Calu3 (cell line): ENCODE data around the gene NFATC1. TPM values are rescaled to one million over a fixed set of nuclear protein-coding genes. Genes with fewer than 3 reads are reported as not detected.

ENCODE experiments used
- BruUV-seq: library from RNA; stranded (reverse); fragments of 400-500 nt; replicated peaks from 2 replicates; lab custom pipeline; 2021; lab: Mats Ljungman, UMichigan
- CTCF ChIA-PET: fragments of 300-600 bp; sonication (Branson Sonifier 250); formaldehyde crosslinking; loops from one replicate; lab custom pipeline; 2022; ENCODE audit warnings: antibody characterized with exemption; lab: Charles Lee
- DNase-seq: peaks from one replicate; pipeline ENCODE4 v3.0.0; 2022
- H3K27ac Mint-ChIP-seq: one replicate; pipeline ENCODE4 v1.8.0; 2022; ENCODE audit warnings: mixed read lengths; ENCODE audit not compliant: unreplicated experiment
- H3K27me3 Mint-ChIP-seq: one replicate; pipeline ENCODE4 v1.8.0; 2022; ENCODE audit warnings: mixed read lengths; ENCODE audit not compliant: unreplicated experiment
- H3K36me3 Mint-ChIP-seq: one replicate; pipeline ENCODE4 v1.8.0; 2022; ENCODE audit warnings: mild to moderate bottlenecking, moderate library complexity, mixed read lengths; ENCODE audit not compliant: insufficient read depth, unreplicated experiment
- H3K4me1 Mint-ChIP-seq: one replicate; pipeline ENCODE4 v1.8.0; 2022; ENCODE audit warnings: mild to moderate bottlenecking, low read depth, mixed read lengths; ENCODE audit not compliant: unreplicated experiment
- H3K4me3 Mint-ChIP-seq: one replicate; pipeline ENCODE4 v1.8.0; 2022; ENCODE audit warnings: mild to moderate bottlenecking, low read depth, moderate library complexity, mixed read lengths; ENCODE audit not compliant: unreplicated experiment
- H3K9me3 Mint-ChIP-seq: one replicate; pipeline ENCODE4 v1.8.0; 2022; ENCODE audit warnings: low read depth, mixed read lengths; ENCODE audit not compliant: unreplicated experiment
- intact Hi-C: fragments of 100-400 bp; cut with micrococcal nuclease; formaldehyde crosslinking; loops from one replicate; pipeline ENCODE4 v1.10.0; 2022; ENCODE audit not compliant: unreplicated experiment
- total RNA-seq: library from RNA; stranded (reverse); gene quantifications from 2 replicates; pipeline ENCODE4 v1.2.3, GENCODE V29; 2022
- TF ChIP-seq, protein P1 (sequence below): fragments of 200-600 bp; IDR thresholded peaks from one replicate; pipeline ENCODE4 v1.8.0; 2022; ENCODE audit warnings: antibody characterized with exemption; ENCODE audit not compliant: unreplicated experiment

Gene NFATC1
- total RNA-seq, 1 experiment from 2014 or later: 5.9 TPM

DNA sequence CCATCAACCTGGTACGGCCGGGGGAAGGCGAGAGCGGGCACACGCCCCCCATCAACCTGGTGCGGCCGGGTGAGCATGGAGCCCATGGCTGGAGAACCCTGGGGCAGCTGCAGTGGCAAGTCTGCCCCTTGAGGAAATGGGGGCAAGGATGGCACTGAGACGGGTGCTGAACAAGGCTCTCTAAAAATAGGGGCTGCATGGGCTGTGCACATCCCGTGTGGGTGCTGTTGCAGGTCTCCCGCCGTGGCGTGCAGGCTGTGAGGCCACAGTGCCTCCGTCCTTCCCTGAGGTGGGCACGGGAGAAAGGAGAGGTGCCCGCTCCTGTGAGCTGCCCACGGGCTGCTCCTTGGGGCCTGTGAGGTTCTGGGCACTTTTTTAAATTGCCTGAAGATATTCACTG, 99.2 kb downstream of the NFATC1 start:
- Mint-ChIP-seq H3K4me1 (no peaks in the 10 kb centered on the region), H3K4me3 (no peak overlapping the region), H3K36me3 (peaks cover 5% of the 10 kb centered on the region), H3K27ac (no peak overlapping the region), H3K9me3 (peaks cover 18% of the 10 kb centered on the region), H3K27me3 (no peaks in the 10 kb centered on the region)
- DNase-seq: no peak
- CTCF ChIA-PET: no interaction called here
- intact Hi-C loops: no loop called here
- TF ChIP-seq, protein P1, sequence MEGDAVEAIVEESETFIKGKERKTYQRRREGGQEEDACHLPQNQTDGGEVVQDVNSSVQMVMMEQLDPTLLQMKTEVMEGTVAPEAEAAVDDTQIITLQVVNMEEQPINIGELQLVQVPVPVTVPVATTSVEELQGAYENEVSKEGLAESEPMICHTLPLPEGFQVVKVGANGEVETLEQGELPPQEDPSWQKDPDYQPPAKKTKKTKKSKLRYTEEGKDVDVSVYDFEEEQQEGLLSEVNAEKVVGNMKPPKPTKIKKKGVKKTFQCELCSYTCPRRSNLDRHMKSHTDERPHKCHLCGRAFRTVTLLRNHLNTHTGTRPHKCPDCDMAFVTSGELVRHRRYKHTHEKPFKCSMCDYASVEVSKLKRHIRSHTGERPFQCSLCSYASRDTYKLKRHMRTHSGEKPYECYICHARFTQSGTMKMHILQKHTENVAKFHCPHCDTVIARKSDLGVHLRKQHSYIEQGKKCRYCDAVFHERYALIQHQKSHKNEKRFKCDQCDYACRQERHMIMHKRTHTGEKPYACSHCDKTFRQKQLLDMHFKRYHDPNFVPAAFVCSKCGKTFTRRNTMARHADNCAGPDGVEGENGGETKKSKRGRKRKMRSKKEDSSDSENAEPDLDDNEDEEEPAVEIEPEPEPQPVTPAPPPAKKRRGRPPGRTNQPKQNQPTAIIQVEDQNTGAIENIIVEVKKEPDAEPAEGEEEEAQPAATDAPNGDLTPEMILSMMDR: no peak
- no TSS peak for BruUV-seq

DNA sequence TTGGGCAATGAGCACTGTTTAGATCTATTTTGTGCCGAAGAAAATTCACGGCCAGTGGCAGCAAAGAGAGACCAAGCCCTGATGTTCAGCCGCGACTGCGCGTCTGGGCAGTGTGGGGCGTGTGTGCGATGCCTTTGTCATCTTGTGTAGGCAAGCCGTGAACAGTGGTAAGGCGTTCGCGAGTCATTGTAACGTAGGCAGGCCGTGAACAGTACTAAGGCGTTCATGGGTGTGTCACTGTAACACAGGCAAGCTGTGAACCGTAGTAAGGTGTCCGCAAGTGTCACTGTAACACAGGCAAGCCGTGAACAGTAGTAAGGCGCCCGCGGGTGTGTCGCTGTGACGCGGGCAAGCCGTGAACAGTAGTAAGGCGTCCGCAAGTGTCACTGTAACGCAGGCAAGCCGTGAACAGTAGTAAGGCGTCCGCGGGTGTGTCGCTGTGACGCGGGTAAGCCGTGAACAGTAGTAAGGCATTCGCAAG, 99.9 kb downstream of the NFATC1 start:
- DNase-seq: no peak
- Mint-ChIP-seq H3K36me3 (peaks cover 5% of the 10 kb centered on the region), H3K27ac (no peak overlapping the region), H3K4me3 (no peak overlapping the region), H3K9me3 (peaks cover 18% of the 10 kb centered on the region), H3K27me3 (no peaks in the 10 kb centered on the region), H3K4me1 (no peaks in the 10 kb centered on the region)
- intact Hi-C loops: no loop called here
- CTCF ChIA-PET: no interaction called here
- TF ChIP-seq, protein P1: no peak
- BruUV-seq: no TSS peak

GRCh38 chr18:79496237-79496977, 100.7 kb downstream of the NFATC1 start:
- Mint-ChIP-seq H3K4me3 (no peak overlapping the region), H3K4me1 (no peaks in the 10 kb centered on the region), H3K27me3 (no peaks in the 10 kb centered on the region), H3K27ac (no peak overlapping the region), H3K36me3 (peaks cover under 1% of the 10 kb centered on the region), H3K9me3 (peaks cover 14% of the 10 kb centered on the region)
- BruUV-seq: no TSS peak
- CTCF ChIA-PET: no interaction called here
- TF ChIP-seq, protein P1: no peak
- intact Hi-C loops: no loop called here
- DNase-seq: no peak

DNA sequence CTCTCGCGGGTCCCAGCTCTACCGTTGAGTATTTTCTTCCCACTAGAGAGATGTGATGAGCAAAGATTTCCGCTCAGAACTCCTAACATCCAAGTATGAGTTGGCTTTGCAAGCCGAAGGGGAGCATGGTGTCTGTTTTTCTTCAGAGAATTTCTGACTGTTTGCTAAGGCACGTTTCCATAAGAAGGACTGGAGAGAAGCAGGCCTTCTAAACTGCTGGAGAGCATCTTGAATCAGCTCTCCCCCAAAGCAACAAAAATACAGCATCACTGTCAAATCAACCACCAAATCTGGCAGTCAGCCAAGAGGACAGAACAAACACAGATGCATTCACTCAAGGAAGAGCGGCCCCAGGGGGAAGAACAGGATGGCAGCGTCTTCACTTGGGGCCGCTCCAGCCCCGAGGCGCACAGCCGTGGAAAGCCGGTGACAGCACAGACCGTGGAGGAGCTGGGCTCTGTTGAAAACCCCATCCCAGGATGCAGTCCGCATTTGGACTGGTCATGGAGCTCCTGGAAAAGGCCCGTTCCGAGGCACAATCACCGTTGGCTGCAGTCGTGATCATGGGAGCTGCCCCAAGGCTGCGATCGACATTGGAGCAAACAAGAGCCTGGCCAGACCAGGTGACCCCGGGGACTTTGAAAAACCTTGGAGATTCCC, 101.4 kb downstream of the NFATC1 start:
- no peak overlapping the region for H3K4me3 Mint-ChIP-seq
- DNase-seq: no peak
- H3K36me3 Mint-ChIP-seq: no peaks in the 10 kb centered on the region
- BruUV-seq: no TSS peak
- no peaks in the 10 kb centered on the region for H3K4me1 Mint-ChIP-seq
- H3K27ac Mint-ChIP-seq: no peak overlapping the region
- intact Hi-C loops: no loop called here
- H3K27me3 Mint-ChIP-seq: no peaks in the 10 kb centered on the region
- CTCF ChIA-PET: no interaction called here
- TF ChIP-seq, protein P1: no peak
- H3K9me3 Mint-ChIP-seq: peaks cover 14% of the 10 kb centered on the region
